Right lobe of liver (tissue), 4 donors: ENCODE results near the gene OBSCN.

Source experiments
- CTCF ChIP-seq, 4 donors: fragments of 200-600 bp in 3 of 4; fragments of 450-650 bp in 1 of 4; IDR thresholded peaks; one replicate each; pipeline versions ENCODE4 v1.5.1 to v1.8.0; 2016 to 2022; ENCODE audit warnings: antibody characterized with exemption in 4 of 4, mild to moderate bottlenecking in 2 of 4
- POLR2A ChIP-seq: fragments of 450-650 bp; IDR thresholded peaks from one replicate; pipeline ENCODE4 v1.6.1; 2017; ENCODE audit warnings: antibody characterized with exemption, mild to moderate bottlenecking
- donor health status: DM: no; HTN: no; CAD: no.
- donor health status: DM: no; HTN: no; CAD: no.
- donor health status: DM: no; HTN: yes; CAD: no.

- no peak for TF ChIP-seq POLR2A
- TF ChIP-seq CTCF (IDR thresholded peaks at IDR 0.05), result no peak
Observed at GRCh38 chr1:228376651-228377631, 169.1 kb downstream of the OBSCN start.
